RWPE1 (cell line): ENCODE data around the gene PKNOX2.
A peak's percentile ranks its signal among the peaks of the same experiment; 100 is the strongest.

Experiments
- CTCF ChIA-PET: fragments of 350-600 bp; sonication (Branson Sonifier 250); formaldehyde crosslinking; extraction: SDS; loops from one replicate; lab custom pipeline; 2021; lab: Yijun Ruan, JAX
- POLR2A ChIA-PET: fragments of 400-600 bp; formaldehyde crosslinking; extraction: SDS; loops from one replicate; lab custom pipeline; 2020; ENCODE audit warnings: antibody characterized with exemption; ENCODE audit not compliant: low non-redundant PET; lab: Yijun Ruan, JAX
- DNase-seq: peaks from one replicate; pipeline ENCODE4 v3.0.0; 2012; ENCODE audit warnings: low spot score
- H3K27ac ChIP-seq: fragments of 450-650 bp; 2 replicates; pipeline ENCODE4 v1.5.1; 2017
- CTCF ChIP-seq: fragments of 450-650 bp; conservative IDR thresholded peaks from 2 replicates; pipeline ENCODE4 v1.5.1; 2017; ENCODE audit warnings: low read depth, mild to moderate bottlenecking

The PKNOX2 gene

GRCh38 chr11:125481531-125481930 is 317.0 kb downstream of the PKNOX2 start:
- no peak for TF ChIP-seq CTCF
- ChIA-PET CTCF (no interaction called here), POLR2A (no interaction called here)
- H3K27ac ChIP-seq: peak overlapping the region; percentile 46
- no peak for DNase-seq
